ENCODE data around the gene SUSD1.

SUSD1 gene

GRCh38 chr9:112020680-112021596 is 154.2 kb downstream of the SUSD1 start:
- no peak for DNase-seq (ENCODE audit: extremely low read depth in 1 of 2, low read depth in 1 of 2)

- no peak for DNase-seq (ENCODE audit: extremely low read depth in 1 of 2, low read depth in 1 of 2)
Measured at GRCh38 chr9:112017878-112018277, 157.2 kb downstream of the SUSD1 start.

GRCh38 chr9:112015736-112016135 is 159.4 kb downstream of the SUSD1 start:
- no peak for DNase-seq (ENCODE audit: extremely low read depth in 1 of 2, low read depth in 1 of 2)

GRCh38 chr9:112015149-112015548 is 159.9 kb downstream of the SUSD1 start:
- DNase-seq (ENCODE audit: extremely low read depth in 1 of 2, low read depth in 1 of 2) = no peak

GRCh38 chr9:112013266-112013665 is 161.8 kb downstream of the SUSD1 start:
- DNase-seq (ENCODE audit: extremely low read depth in 1 of 2, low read depth in 1 of 2) = no peak

- no peak for DNase-seq (ENCODE audit: extremely low read depth in 1 of 2, low read depth in 1 of 2)
Measured at GRCh38 chr9:112012026-112012902, 162.8 kb downstream of the SUSD1 start.

GRCh38 chr9:112011051-112011620 is 164.0 kb downstream of the SUSD1 start:
- DNase-seq (ENCODE audit: extremely low read depth in 1 of 2, low read depth in 1 of 2) = no peak

- DNase-seq (ENCODE audit: extremely low read depth in 1 of 2, low read depth in 1 of 2) = no peak
Measured at GRCh38 chr9:112010537-112010936, 164.6 kb downstream of the SUSD1 start.

- DNase-seq (ENCODE audit: extremely low read depth in 1 of 2, low read depth in 1 of 2) = no peak
Measured at GRCh38 chr9:112009656-112010055, 165.4 kb downstream of the SUSD1 start.

- no peak for DNase-seq (ENCODE audit: extremely low read depth in 1 of 2, low read depth in 1 of 2)
Measured at GRCh38 chr9:112007575-112008240, 167.4 kb downstream of the SUSD1 start.

- no peak for DNase-seq (ENCODE audit: extremely low read depth in 1 of 2, low read depth in 1 of 2)
Measured at GRCh38 chr9:112006361-112007020, 168.6 kb downstream of the SUSD1 start.

- no peak for DNase-seq (ENCODE audit: extremely low read depth in 1 of 2, low read depth in 1 of 2)
Measured at GRCh38 chr9:112005939-112006338, 169.2 kb downstream of the SUSD1 start.

- no peak for DNase-seq (ENCODE audit: extremely low read depth in 1 of 2, low read depth in 1 of 2)
Measured at GRCh38 chr9:112003538-112003937, 171.6 kb downstream of the SUSD1 start.

- DNase-seq (ENCODE audit: extremely low read depth in 1 of 2, low read depth in 1 of 2) = no peak
Measured at GRCh38 chr9:112002847-112003457, 172.1 kb downstream of the SUSD1 start.

- no peak for DNase-seq (ENCODE audit: extremely low read depth in 1 of 2, low read depth in 1 of 2)
Measured at GRCh38 chr9:112002131-112002846, 172.8 kb downstream of the SUSD1 start.

GRCh38 chr9:112000743-112001142 is 174.4 kb downstream of the SUSD1 start:
- DNase-seq (ENCODE audit: extremely low read depth in 1 of 2, low read depth in 1 of 2) = no peak

GRCh38 chr9:111999319-111999718 is 175.8 kb downstream of the SUSD1 start:
- no peak for DNase-seq (ENCODE audit: extremely low read depth in 1 of 2, low read depth in 1 of 2)

- DNase-seq (ENCODE audit: extremely low read depth in 1 of 2, low read depth in 1 of 2) = no peak
Measured at GRCh38 chr9:111997831-111998230, 177.3 kb downstream of the SUSD1 start.

GRCh38 chr9:111994831-111995458 is 180.2 kb downstream of the SUSD1 start:
- no peak for DNase-seq (ENCODE audit: extremely low read depth in 1 of 2, low read depth in 1 of 2)
